Inferior parietal cortex (tissue), 1 donor: Measurements from ENCODE around the gene ATRAID.
"Not testable (repeated sequence)": the region's sequence is repeated elsewhere in the genome, so short reads cannot be mapped to it uniquely, and the experiment has no call there.

Source experiments
- DNase-seq: peaks from one replicate; pipeline ENCODE4 v3.0.0-alpha.2; 2016; ENCODE audit errors: extremely low spot score

ATRAID gene

DNA sequence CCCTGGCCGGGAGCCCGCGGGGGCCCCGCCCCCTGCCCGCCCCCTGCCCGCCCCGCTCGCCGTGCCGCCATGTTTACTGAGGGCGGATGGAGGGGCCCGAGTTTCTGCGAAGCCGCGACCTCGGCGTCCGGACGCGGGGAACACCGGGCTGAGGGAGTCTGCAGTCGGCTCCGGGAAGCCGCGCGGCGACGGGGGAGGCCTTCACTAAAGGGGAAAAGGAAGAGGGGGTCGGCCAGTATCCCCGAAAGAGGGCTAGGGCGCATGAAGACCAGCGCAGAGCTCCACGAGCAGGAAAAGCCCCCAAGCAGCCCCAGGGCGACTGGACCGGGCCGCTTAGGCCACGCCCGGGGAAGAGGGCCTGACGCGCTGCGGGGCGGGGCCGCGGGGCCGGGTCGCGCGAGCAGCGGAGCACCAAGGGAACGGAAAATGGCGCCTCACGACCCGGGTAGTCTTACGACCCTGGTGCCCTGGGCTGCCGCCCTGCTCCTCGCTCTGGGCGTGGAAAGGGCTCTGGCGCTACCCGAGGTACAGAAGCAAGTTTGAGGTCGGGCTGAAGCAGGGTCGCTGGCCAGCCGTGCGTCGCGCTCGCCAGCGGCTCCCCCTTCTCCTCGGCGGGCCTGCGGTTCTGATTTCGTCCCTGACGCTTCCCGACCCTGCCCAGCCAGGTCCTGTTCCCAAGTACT is at the start of gene ATRAID, which contains the start of gene SLC5A6:
TSS of gene ATRAID (plus strand) at position 99 of the 683 bp plus-strand sequence. CDS start at position 427, 328 bp downstream.
TSS of gene SLC5A6 (minus strand) at position 326 of the 683 bp plus-strand sequence. CDS start 4,618 bp downstream, outside the sequence.
- DNase-seq, result peak; percentile 86

- DNase-seq, result no peak
Measured at GRCh38 chr2:27162151-27163121, 49.4 kb upstream of the ATRAID start.

GRCh38 chr2:27164960-27165763 is 46.7 kb upstream of the ATRAID start:
- DNase-seq, result no peak

GRCh38 chr2:27170581-27171337 is 41.1 kb upstream of the ATRAID start:
- DNase-seq, result no peak

- DNase-seq, result no peak
Measured at GRCh38 chr2:27171351-27171848, 40.4 kb upstream of the ATRAID start.

GRCh38 chr2:27174638-27175037 is 37.2 kb upstream of the ATRAID start:
- no peak for DNase-seq

DNA sequence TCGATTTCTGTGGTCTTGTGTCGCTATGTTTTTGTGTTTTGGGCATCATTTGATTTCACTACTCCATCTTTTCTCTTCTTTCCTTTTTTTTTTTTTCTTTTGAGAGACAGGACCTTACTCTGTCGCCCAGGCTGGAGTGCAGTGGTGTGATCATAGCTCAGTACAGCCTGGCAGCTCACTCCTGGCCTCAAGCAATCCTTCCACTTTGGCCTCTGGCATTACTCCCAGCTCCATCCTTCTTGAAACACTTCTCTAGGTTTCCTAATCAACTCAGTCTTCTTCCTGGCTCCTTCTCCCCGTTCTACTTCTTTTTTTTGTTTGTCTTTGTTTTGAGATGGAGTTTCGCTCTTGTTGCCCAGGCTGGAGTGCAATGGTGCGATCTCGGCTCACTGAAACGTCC is 36.5 kb upstream of the ATRAID start:
- DNase-seq, result no peak

DNA sequence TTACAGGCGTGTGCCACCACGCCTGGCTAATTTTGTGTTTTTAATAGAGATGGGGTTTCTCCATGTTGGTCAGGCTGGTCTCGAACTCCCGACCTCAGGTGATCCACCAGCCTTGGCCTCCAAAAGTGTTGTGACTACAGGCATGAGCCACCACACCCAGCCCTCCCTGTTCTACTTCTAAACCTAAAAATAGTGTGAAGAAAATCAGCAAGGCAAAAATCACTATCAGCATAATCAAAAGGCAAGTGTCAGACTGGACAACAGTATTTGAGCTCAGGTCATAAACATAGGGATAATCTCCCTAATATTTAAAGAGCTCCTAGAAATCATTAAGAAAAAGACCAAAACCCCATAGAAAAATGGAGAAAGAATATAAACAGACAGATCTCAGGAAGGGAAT is 36.1 kb upstream of the ATRAID start:
- DNase-seq, result not testable (repeated sequence)

- DNase-seq, result no peak
Measured at GRCh38 chr2:27177441-27178351, 34.1 kb upstream of the ATRAID start.

DNA sequence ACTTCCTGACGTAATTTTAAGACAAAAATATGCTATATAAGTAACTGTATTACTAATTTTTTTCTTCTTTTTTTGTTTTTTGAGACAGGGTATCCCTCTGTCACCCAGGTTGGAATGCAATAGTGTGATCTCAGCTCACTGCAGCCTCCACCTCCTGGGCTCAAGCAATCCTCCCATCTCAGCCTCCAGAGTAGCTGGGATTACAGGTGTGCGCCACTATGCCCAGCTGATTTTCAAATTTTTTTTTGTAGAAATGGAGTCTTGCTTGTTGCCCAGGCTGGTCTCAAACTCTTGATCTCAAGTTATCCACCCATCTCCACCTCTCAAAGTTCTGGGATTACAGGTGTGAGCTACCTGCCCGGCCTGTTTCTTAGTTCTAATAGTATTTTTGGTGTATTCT is 33.4 kb upstream of the ATRAID start:
- no peak for DNase-seq

DNA sequence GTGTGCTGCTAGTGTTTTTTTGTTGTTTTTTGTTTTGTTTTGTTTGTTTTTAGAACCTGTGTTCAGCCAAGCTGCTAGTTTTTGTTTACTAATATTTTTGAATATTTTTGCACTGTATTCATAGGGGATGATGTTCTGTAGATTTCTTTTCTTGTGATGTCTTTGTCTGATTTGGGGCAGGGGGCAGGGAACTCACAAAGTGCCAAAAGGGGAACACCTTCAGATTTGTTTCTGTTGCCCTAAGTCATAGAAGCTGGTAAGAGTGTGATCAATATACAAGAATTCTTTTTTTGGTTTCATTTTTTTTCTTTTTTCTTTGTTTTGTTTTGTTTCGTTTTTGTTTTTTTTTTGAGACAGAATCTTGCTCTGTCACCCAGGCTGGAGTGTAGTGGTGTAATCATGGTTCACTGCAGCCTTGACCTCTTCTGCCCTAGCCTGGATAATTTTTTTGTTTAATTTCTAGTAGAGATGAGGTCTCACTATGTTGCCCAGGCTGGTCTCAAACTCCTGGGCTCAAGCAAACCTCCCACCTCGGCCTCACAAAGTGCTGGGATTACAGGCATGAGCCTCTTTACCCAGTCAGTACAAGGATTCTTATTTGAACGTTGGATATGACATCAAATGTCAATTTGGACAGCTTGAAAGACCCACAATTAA is 32.4 kb upstream of the ATRAID start:
- DNase-seq, result no peak

DNA sequence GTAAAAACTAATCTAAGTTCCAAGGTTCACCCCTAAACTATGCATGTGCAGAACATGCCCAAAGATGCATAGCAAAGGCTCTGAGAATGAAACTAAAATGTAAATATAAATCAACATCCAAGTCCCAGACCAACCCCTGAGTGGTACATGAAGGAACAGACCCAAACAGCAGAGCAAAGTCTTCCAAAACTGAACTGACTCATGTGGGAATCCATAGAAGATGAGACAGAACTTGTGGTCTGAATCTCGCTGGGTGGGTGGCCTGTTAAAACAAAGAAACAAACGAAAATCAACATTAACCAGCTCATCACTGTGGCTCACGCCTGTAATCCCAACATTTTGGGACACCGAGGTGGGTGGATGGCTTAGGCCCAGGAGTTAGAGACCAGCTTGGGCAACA is 29.5 kb upstream of the ATRAID start:
- DNase-seq, result no peak

- no peak for DNase-seq
Measured at GRCh38 chr2:27184115-27184514, 27.7 kb upstream of the ATRAID start.

- peak; percentile 27 for DNase-seq
Measured at GRCh38 chr2:27185331-27186026, 26.4 kb upstream of the ATRAID start.

- no peak for DNase-seq
Measured at GRCh38 chr2:27186613-27187345, 25.1 kb upstream of the ATRAID start.

- no peak for DNase-seq
Measured at GRCh38 chr2:27189989-27190388, 21.9 kb upstream of the ATRAID start.

- peak; percentile 78 for DNase-seq
Measured at GRCh38 chr2:27191070-27191829, 20.6 kb upstream of the ATRAID start.
